Breast epithelium (tissue), 3 donors: Measurements from ENCODE around the gene MINDY4.

ENCODE experiments used
- POLR2A ChIP-seq: fragments of 450-650 bp; IDR thresholded peaks from one replicate; pipeline ENCODE4 v1.6.1; 2016; ENCODE audit warnings: antibody characterized with exemption, mild to moderate bottlenecking, moderate library complexity
- TF ChIP-seq, protein P1 (sequence below), 3 donors: fragments of 450-650 bp; IDR thresholded peaks; one replicate each; pipeline ENCODE4 v1.5.1; 2016 to 2017; ENCODE audit warnings: antibody characterized with exemption in 3 of 3, mild to moderate bottlenecking in 3 of 3, moderate library complexity in 3 of 3

DNA sequence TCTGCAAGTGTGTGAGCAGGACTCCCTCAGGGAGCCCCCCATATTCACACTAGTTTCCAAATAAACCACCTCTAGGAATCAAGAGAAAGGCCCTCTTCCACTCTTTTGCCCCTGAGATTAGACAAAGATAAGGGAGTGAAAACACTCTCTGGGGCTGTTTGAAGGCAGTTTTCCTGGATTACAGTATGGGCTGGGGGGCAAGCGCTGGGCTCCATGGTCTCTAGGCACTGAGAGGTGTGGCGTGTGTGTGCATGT, 141.4 kb downstream of the MINDY4 start:
- no peak for TF ChIP-seq POLR2A
- TF ChIP-seq, protein P1, sequence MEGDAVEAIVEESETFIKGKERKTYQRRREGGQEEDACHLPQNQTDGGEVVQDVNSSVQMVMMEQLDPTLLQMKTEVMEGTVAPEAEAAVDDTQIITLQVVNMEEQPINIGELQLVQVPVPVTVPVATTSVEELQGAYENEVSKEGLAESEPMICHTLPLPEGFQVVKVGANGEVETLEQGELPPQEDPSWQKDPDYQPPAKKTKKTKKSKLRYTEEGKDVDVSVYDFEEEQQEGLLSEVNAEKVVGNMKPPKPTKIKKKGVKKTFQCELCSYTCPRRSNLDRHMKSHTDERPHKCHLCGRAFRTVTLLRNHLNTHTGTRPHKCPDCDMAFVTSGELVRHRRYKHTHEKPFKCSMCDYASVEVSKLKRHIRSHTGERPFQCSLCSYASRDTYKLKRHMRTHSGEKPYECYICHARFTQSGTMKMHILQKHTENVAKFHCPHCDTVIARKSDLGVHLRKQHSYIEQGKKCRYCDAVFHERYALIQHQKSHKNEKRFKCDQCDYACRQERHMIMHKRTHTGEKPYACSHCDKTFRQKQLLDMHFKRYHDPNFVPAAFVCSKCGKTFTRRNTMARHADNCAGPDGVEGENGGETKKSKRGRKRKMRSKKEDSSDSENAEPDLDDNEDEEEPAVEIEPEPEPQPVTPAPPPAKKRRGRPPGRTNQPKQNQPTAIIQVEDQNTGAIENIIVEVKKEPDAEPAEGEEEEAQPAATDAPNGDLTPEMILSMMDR (IDR thresholded peaks at IDR 0.05): no peak
